ENCODE data around the gene AGL.
A peak's percentile ranks its signal among the peaks of the same experiment; 100 is the strongest.

AGL gene

GRCh38 chr1:99919220-99919619 is 69.1 kb downstream of the AGL start:
- no peak overlapping the region for H2BK5ac ChIP-seq (ENCODE audit: low read depth, low read length, poor library complexity)
- H4K91ac ChIP-seq (ENCODE audit: low read depth, low read length), result no peak overlapping the region
- H3K23ac ChIP-seq (ENCODE audit: low read length), result no peak overlapping the region
- H2AFZ ChIP-seq (ENCODE audit: insufficient read depth, low read length, poor library complexity), result no peak overlapping the region
- no peaks in the 10 kb centered on the region for H3K79me1 ChIP-seq (ENCODE audit: low read length)
- WGBS (ENCODE audit: extremely low coverage, insufficient coverage, insufficient read length), result no CpG with 5 or more reads among the region's 1 CpG
- H3K18ac ChIP-seq (ENCODE audit: low read length), result no peak overlapping the region
- H3K4ac ChIP-seq (ENCODE audit: low read depth, low read length), result no peak overlapping the region
- no peak for DNase-seq
- no peak overlapping the region for H2AK5ac ChIP-seq (ENCODE audit: low read length)
- no peaks in the 10 kb centered on the region for H3K79me2 ChIP-seq (ENCODE audit: control insufficient read depth, insufficient read depth, low read length, poor library complexity)
- no peak overlapping the region for H3K14ac ChIP-seq (ENCODE audit: low read length)
- no peak overlapping the region for H3K9ac ChIP-seq (ENCODE audit: low read length)
- H3K4me3 ChIP-seq (ENCODE audit: low read depth, low read length), result no peak overlapping the region
- no peaks in the 10 kb centered on the region for H3K4me1 ChIP-seq (ENCODE audit: control insufficient read depth in 1 of 2, insufficient read depth in 2 of 2, low read length in 2 of 2)
- H3K27me3 ChIP-seq (ENCODE audit: insufficient read depth, low read length), result no peaks in the 10 kb centered on the region
- H4K8ac ChIP-seq (ENCODE audit: low read depth, low read length), result no peak overlapping the region
- H3K36me3 ChIP-seq (ENCODE audit: control insufficient read depth in 1 of 2, insufficient read depth in 2 of 2, low read length in 2 of 2), result peaks cover 2 to 3% of the 10 kb centered on the region in 2 experiments
- H3K9me3 ChIP-seq (ENCODE audit: insufficient read depth, low read depth, low read length), result no peaks in the 10 kb centered on the region
- no peak overlapping the region for H4K12ac ChIP-seq (ENCODE audit: low read depth, low read length)
- H3K27ac ChIP-seq (ENCODE audit: low read depth, low read length), result no peak overlapping the region
- no peak overlapping the region for H2BK12ac ChIP-seq (ENCODE audit: low read length)
- no peak overlapping the region for H2BK120ac ChIP-seq (ENCODE audit: insufficient read depth, low read length, poor library complexity)
- no peak overlapping the region for H3K4me2 ChIP-seq (ENCODE audit: low read length)

GRCh38 chr1:99934801-99935200 is 84.6 kb downstream of the AGL start:
- no peak overlapping the region for H3K23ac ChIP-seq (ENCODE audit: low read length)
- H3K27ac ChIP-seq (ENCODE audit: low read depth, low read length), result no peak overlapping the region
- no peak overlapping the region for H3K14ac ChIP-seq (ENCODE audit: low read length)
- no peak overlapping the region for H4K8ac ChIP-seq (ENCODE audit: low read depth, low read length)
- no peak overlapping the region for H4K91ac ChIP-seq (ENCODE audit: low read depth, low read length)
- no peak overlapping the region for H2BK5ac ChIP-seq (ENCODE audit: low read depth, low read length, poor library complexity)
- no peak overlapping the region for H3K9ac ChIP-seq (ENCODE audit: low read length)
- no peak overlapping the region for H2BK12ac ChIP-seq (ENCODE audit: low read length)
- peak; percentile 80 to 95 for DNase-seq
- H3K79me1 ChIP-seq (ENCODE audit: low read length), result no peaks in the 10 kb centered on the region
- no peak overlapping the region for H3K18ac ChIP-seq (ENCODE audit: low read length)
- H4K12ac ChIP-seq (ENCODE audit: low read depth, low read length), result no peak overlapping the region
- H2AFZ ChIP-seq (ENCODE audit: insufficient read depth, low read length, poor library complexity), result no peak overlapping the region
- H3K4ac ChIP-seq (ENCODE audit: low read depth, low read length), result no peak overlapping the region
- no peaks in the 10 kb centered on the region for H3K4me1 ChIP-seq (ENCODE audit: control insufficient read depth in 1 of 2, insufficient read depth in 2 of 2, low read length in 2 of 2)
- no peak overlapping the region for H2AK5ac ChIP-seq (ENCODE audit: low read length)
- H3K36me3 ChIP-seq (ENCODE audit: control insufficient read depth in 1 of 2, insufficient read depth in 2 of 2, low read length in 2 of 2), result no peaks in the 10 kb centered on the region
- H3K4me3 ChIP-seq (ENCODE audit: low read depth, low read length), result no peak overlapping the region
- H2BK120ac ChIP-seq (ENCODE audit: insufficient read depth, low read length, poor library complexity), result no peak overlapping the region
- no peak overlapping the region for H3K4me2 ChIP-seq (ENCODE audit: low read length)
- H3K9me3 ChIP-seq (ENCODE audit: insufficient read depth, low read depth, low read length), result no peaks in the 10 kb centered on the region
- no peaks in the 10 kb centered on the region for H3K79me2 ChIP-seq (ENCODE audit: control insufficient read depth, insufficient read depth, low read length, poor library complexity)
- no peaks in the 10 kb centered on the region for H3K27me3 ChIP-seq (ENCODE audit: insufficient read depth, low read length)

GRCh38 chr1:99935534-99935933 is 85.4 kb downstream of the AGL start:
- Histone ChIP-seq H2BK5ac (ENCODE audit: low read depth, low read length, poor library complexity) (no peak overlapping the region), H3K27ac (ENCODE audit: low read depth, low read length) (no peak overlapping the region), H4K91ac (ENCODE audit: low read depth, low read length) (no peak overlapping the region), H3K36me3 (ENCODE audit: control insufficient read depth in 1 of 2, insufficient read depth in 2 of 2, low read length in 2 of 2) (no peaks in the 10 kb centered on the region), H3K79me2 (ENCODE audit: control insufficient read depth, insufficient read depth, low read length, poor library complexity) (no peaks in the 10 kb centered on the region), H3K79me1 (ENCODE audit: low read length) (no peaks in the 10 kb centered on the region), H2AK5ac (ENCODE audit: low read length) (no peak overlapping the region), H4K8ac (ENCODE audit: low read depth, low read length) (no peak overlapping the region), H3K27me3 (ENCODE audit: insufficient read depth, low read length) (no peaks in the 10 kb centered on the region), H3K23ac (ENCODE audit: low read length) (no peak overlapping the region), H3K9ac (ENCODE audit: low read length) (no peak overlapping the region), H3K4ac (ENCODE audit: low read depth, low read length) (no peak overlapping the region), H3K18ac (ENCODE audit: low read length) (no peak overlapping the region), H3K4me1 (ENCODE audit: control insufficient read depth in 1 of 2, insufficient read depth in 2 of 2, low read length in 2 of 2) (no peaks in the 10 kb centered on the region), H3K4me2 (ENCODE audit: low read length) (no peak overlapping the region), H2BK12ac (ENCODE audit: low read length) (no peak overlapping the region), H2BK120ac (ENCODE audit: insufficient read depth, low read length, poor library complexity) (no peak overlapping the region), H2AFZ (ENCODE audit: insufficient read depth, low read length, poor library complexity) (no peak overlapping the region), H3K14ac (ENCODE audit: low read length) (no peak overlapping the region), H3K9me3 (ENCODE audit: insufficient read depth, low read depth, low read length) (no peaks in the 10 kb centered on the region), H3K4me3 (ENCODE audit: low read depth, low read length) (no peak overlapping the region), H4K12ac (ENCODE audit: low read depth, low read length) (no peak overlapping the region)
- peak; percentile 46 to 77 for DNase-seq
- WGBS (ENCODE audit: extremely low coverage, insufficient coverage, insufficient read length), result no CpG with 5 or more reads among the region's 1 CpG

GRCh38 chr1:99936071-99936470 is 85.9 kb downstream of the AGL start:
- Histone ChIP-seq H2AK5ac (ENCODE audit: low read length) (no peak overlapping the region), H3K79me2 (ENCODE audit: control insufficient read depth, insufficient read depth, low read length, poor library complexity) (no peaks in the 10 kb centered on the region), H3K4me3 (ENCODE audit: low read depth, low read length) (no peak overlapping the region), H3K9ac (ENCODE audit: low read length) (no peak overlapping the region), H2BK120ac (ENCODE audit: insufficient read depth, low read length, poor library complexity) (no peak overlapping the region), H3K18ac (ENCODE audit: low read length) (no peak overlapping the region), H3K23ac (ENCODE audit: low read length) (no peak overlapping the region), H3K79me1 (ENCODE audit: low read length) (no peaks in the 10 kb centered on the region), H3K4ac (ENCODE audit: low read depth, low read length) (no peak overlapping the region), H2BK5ac (ENCODE audit: low read depth, low read length, poor library complexity) (no peak overlapping the region), H4K12ac (ENCODE audit: low read depth, low read length) (no peak overlapping the region), H2AFZ (ENCODE audit: insufficient read depth, low read length, poor library complexity) (no peak overlapping the region), H2BK12ac (ENCODE audit: low read length) (no peak overlapping the region), H4K91ac (ENCODE audit: low read depth, low read length) (no peak overlapping the region), H3K14ac (ENCODE audit: low read length) (no peak overlapping the region), H3K27ac (ENCODE audit: low read depth, low read length) (no peak overlapping the region), H3K4me1 (ENCODE audit: control insufficient read depth in 1 of 2, insufficient read depth in 2 of 2, low read length in 2 of 2) (no peaks in the 10 kb centered on the region), H3K4me2 (ENCODE audit: low read length) (no peak overlapping the region), H3K27me3 (ENCODE audit: insufficient read depth, low read length) (no peaks in the 10 kb centered on the region), H4K8ac (ENCODE audit: low read depth, low read length) (no peak overlapping the region), H3K9me3 (ENCODE audit: insufficient read depth, low read depth, low read length) (no peaks in the 10 kb centered on the region), H3K36me3 (ENCODE audit: control insufficient read depth in 1 of 2, insufficient read depth in 2 of 2, low read length in 2 of 2) (no peaks in the 10 kb centered on the region)
- no CpG with 5 or more reads among the region's 3 CpGs for WGBS (ENCODE audit: extremely low coverage, insufficient coverage, insufficient read length)
- DNase-seq, result peak; percentile 67 to 72
